ENCODE measurements around the gene AXL.

The AXL gene

DNA sequence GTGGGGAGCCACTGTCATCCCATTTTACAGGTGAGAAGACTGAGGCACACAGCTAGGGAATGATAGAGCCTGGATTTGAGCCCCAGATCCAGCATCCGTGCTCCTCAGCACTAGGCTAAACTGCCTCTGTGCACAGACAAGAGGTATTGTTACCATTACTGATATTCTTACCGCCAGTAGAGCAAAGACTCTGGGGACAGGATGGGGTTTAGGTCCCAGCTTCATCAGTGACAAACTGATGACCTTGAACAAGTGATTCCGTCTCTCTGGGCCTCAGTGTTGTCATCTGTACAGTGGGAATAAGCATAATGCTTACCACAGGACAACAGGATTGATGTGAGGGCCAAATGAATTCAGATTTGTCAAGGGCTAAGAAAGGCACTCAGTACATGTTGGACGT is 16.5 kb downstream of the AXL start:
- DNase-seq (ENCODE audit: low spot score): no peak

DNA sequence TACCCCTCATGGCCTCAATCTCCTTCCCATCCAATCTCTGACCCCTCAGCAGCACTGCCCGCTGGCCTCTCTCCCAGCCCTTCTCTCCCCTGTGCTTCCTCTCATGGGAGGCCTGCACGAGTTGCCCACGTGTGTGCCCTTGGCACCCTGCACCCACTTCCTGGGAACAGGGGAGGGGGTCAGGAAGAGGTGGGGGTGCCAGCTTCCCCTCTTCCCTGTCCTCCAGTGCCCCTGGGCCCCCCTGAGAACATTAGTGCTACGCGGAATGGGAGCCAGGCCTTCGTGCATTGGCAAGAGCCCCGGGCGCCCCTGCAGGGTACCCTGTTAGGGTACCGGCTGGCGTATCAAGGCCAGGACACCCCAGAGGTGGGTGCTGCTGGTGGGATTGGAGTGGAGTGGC is 19.2 kb downstream of the AXL start:
- DNase-seq (ENCODE audit: low spot score): no peak

DNA sequence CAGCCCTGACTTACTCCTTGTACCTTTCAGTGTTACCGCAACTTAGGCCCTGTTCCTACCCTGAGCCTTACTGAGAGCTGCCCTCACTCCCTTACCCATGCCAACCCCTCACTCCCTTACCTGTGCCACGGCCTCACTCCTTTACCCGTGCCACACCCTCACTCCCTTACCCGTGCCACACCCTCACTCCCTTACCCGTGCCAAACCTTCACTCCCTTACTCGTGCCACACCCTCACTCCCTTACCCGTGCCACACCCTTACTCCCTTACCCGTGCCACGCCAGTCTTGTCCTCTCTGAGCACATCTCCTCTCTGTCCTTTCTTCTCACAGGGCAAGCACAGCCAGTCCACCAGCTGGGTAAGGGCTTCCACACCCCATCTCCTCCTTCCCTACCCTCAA is 20.3 kb downstream of the AXL start:
- no peak for DNase-seq (ENCODE audit: low spot score)

DNA sequence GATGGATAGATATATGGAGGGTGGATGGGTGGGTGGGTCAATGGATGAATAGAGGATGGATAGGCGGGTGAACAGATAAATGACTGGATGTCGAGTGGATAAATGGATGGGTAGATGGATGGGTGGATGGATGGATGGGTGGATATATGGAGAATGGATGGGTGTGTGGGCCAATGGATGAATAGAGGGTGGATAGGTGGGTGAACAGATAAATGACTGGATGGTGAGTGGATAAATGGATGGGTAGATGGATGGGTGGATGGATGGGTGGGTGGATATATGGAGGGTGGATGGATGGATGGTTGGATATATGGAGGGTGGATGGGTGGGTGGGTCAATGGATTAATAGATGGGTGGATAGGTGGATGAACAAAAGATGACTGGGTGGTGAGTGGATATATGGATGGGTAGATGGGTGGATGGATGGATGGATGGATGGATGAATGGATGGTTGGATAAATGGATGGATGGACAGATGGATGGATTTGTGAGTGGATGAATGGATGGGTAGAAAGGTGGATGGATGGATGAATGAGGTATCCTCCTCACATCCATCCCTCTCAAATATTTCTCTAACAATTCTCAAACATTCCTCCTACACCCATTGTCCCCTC is 21.0 kb downstream of the AXL start:
- DNase-seq (ENCODE audit: low spot score): no peak

DNA sequence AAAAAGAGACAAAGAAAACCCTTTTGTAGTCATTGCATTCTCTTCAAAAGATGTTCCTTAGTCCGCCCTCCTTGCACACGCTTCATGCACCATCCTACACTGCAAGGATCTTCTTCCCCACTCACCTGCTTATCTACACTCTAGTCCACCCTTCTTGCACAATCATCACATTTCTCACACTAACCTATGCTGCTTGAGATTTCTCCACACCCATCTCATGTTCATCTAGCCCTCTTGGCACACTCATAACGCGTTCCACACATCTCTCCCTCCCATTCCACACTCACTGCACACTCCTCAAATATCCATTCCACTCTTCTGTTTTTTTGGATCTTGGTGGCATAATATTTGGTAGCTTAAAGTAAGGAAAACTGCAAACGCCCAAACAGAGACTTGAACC is 22.8 kb downstream of the AXL start:
- no peak for DNase-seq (ENCODE audit: low spot score)

DNA sequence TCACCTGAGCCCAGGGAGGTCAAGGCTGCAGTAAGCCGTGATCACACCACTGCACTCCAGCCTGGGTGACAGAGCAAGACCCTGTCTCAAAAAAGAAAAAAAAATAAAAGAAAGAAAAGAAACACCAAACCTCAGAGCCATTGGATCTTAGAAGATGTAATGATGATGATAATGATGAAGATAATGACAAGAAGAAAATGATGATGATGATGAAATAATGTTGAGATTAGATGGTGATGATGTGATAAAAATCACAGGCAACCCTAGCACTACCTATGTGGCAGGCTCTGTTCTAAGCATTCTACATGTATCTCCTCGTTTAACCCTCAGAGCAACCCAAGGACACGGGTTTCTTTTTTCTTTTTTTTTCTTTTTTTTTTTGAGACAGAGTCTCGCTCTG is 25.1 kb downstream of the AXL start:
- no peak for DNase-seq (ENCODE audit: low spot score)

DNA sequence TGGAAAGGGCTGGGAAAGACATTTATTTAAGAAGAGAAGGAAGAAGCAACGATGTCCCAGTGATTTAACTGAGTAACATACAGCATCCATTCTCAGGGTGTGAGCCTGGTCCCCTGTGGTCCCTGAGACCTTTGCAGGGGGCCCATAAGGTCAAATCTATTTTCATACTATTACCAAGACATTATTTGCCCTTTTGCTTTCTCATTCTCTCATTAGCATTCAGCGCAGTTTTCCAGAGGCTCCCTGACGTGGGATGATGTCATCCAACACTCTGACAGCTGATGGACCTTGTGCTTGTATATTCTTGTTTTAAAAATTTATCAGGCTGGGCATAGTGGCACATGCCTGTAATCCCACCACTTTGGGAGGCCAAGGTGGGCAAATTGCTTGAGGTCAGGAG is 26.8 kb downstream of the AXL start:
- DNase-seq (ENCODE audit: low spot score): no peak

DNA sequence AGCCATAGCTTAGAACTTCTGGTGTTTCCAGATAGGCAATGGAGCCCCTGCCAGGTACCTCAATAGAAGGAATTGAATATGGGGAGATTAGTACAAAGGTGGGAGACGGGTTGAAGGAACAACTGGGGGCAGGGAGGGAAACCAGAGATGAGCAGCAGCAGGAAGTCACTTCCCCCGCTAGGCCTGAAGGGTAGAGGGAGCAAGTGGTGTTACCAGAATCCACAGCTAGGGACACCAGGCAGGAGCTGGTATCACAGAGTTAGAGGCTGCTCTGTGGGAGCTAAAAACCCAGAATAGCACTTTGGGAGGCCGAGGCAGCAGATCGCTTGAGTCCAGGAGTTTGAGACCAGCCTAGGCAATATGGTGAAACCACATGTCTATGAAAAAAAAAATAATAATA is 29.9 kb downstream of the AXL start:
- no peak for DNase-seq (ENCODE audit: low spot score)

DNA sequence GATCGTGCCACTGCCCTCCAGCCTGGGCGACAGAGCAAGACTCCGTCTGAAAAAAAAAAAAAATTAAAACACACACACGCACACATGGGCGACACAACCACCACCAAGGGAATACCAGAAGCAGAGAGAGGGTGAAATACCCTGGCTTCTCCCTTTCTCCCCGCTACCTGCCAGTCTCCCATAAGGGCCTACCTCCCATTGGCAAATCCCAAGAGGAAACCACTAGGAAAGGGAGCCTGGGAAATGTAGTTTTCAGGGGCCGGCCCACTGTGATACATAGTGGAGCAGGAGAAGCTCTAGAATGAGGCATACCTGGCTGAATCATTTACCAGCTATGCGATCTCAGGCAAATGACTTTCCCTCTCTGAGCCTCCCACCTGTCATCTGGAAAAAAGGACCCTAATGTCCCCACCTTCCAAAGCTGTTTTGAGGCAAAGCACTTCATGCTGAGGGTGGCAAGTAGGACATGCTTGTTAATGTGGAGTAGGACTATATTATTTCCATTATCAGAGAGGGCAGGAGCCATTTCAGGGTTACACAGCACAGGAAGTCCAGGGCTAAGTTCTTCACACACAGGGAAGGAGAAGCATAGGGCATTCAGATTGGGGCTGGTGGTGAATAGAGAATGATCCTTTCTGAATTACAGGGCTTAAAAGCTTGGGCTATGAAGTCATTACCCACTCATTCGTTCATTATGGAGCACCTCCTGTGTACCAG is 30.8 kb downstream of the AXL start:
- DNase-seq (ENCODE audit: low spot score): no peak

DNA sequence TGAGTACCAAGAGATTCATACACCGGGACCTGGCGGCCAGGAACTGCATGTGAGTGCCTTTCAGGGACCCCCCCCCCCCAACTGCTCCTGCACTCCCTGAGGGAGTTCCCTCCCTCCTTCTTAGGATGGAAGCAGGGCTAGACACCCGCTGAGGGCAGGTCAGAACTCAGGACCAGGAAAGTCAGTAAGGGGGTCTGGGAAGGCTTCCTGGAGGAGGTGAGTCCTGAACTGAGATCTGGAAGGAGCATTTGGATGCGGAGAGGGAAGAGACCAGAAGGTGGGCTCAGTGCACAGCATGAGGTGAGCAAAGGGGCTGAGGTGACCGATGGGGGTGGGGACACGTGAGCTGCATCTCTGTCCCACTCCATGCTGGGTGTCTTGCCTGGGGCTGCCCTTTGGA is 34.6 kb downstream of the AXL start:
- DNase-seq (ENCODE audit: low spot score): no peak

DNA sequence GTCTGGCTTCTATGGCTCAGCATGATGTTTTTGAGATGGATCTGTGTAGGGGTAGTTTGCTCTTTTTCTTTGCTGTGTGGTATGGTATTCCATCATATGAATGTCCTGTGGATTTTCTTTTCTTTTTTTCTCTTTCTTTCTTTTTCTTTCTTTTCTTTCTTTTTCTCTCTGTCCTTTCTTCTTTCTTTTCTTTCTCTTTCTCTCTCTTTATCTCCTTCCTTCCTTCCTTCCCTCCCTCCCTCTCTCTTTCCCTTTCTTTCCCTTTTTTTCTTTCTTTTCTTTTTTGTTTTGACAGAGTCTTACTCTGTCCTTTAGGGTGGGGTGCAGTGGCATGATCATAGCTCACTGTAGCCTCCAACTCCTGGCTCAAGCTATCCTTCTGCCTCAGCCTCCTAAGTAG is 36.1 kb downstream of the AXL start:
- no peak for DNase-seq (ENCODE audit: low spot score)

DNA sequence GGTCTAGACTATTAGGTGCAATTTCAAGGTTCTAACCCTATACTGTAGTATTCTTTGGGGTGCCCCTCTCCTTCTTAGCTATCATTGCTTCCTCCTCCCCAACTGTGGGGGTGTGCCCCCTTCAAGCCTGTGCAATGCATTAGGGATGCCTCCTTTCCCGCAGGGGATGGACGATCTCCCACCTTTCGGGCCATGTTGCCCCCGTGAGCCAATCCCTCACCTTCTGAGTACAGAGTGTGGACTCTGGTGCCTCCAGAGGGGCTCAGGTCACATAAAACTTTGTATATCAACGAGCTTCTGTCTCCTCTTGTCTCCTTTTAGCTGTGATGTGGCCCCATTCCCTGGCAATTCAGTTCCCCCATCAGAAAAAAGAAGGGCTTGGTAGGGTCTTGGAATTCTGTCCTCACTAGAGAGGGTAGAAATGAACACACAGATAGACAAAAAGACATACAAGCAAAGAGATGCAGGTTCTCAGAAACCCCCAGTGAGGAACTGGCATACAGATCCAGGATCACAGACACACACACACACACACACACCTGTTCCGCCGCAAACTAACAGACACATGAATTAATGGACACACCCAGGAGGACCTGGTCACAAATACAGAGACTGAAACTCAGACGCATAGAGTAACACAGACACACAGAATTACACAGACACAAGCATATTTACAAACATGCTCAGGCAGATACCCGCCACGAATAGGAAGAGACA is 42.6 kb downstream of the AXL start:
- DNase-seq (ENCODE audit: low spot score): no peak

DNA sequence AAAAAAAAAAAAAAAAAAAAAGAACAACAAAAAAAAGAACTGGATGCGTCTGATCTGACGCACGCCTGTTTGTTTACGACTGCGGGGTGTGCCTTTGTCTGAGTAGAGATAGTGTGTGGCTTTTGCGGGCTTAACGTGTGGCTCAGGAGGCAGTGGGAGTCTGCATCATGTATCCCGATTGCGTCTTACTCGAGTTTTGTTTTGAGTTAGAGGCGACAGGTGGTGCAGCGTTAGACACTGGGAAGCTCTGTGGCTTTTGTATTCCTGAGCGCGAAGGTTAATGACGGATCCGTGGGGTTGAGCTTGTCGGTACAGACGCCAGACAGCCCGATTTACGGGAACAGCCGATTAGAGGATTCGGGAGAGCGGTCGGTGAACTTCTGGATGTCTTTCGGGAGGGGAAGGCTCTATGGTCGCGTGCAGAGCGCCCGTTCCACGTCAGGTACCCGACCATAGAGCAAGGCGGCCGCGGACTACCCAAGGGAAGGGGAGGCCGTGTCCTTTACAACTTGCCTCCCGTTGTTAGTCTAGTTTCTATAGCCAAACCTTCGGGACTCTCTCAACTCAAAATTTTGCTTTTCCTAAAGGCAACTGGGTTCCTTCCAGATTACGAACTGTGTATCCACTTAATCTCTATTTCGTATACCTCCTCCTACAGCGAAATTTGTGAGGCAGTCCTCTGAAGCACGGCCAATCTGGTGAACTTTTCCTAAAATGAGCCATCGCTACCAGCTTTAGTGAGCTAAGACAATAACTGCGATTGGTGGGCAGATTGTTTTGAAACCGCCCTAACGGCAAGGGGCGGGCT is 44.2 kb downstream of the AXL start:
- DNase-seq (ENCODE audit: low spot score): no peak

DNA sequence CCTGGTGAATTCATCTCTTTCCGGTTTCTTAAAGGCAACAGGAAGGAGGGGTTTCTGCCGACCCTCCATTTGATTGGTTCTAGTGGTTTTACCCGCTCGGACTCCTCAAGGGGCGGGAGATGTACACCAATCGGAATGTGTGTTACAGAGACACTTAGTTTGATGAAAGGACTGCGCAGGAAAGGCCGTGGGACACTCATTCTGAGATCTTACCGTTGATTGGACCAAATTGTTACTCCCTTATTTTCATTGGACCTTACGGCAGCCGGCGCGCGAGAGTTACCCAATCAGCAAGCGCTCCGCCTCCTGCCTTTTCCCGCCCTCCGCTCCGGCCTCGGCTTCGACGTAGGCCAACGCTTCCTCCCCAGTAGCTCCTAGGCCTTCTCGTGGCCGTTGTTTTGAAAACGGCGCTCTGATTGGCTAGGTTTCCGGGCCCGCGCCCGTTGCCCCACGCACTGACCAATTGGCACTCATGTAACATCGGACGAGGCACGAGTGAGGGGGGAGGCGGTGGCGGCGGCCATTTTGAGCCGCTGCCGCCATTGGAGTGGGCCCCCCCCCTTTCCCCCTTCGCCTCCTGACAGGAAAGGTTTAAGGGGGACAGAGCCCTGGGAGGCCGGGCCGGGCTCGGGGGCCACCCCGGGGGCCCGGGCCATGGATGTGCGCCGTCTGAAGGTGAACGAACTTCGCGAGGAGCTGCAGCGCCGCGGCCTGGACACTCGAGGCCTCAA is 45.0 kb downstream of the AXL start, which contains the start of gene HNRNPUL1:
TSS of gene HNRNPUL1 (plus strand) at position 523 of the 731 bp plus-strand sequence. CDS start at position 655, 132 bp downstream.
- DNase-seq (ENCODE audit: low spot score): peak; percentile 99

DNA sequence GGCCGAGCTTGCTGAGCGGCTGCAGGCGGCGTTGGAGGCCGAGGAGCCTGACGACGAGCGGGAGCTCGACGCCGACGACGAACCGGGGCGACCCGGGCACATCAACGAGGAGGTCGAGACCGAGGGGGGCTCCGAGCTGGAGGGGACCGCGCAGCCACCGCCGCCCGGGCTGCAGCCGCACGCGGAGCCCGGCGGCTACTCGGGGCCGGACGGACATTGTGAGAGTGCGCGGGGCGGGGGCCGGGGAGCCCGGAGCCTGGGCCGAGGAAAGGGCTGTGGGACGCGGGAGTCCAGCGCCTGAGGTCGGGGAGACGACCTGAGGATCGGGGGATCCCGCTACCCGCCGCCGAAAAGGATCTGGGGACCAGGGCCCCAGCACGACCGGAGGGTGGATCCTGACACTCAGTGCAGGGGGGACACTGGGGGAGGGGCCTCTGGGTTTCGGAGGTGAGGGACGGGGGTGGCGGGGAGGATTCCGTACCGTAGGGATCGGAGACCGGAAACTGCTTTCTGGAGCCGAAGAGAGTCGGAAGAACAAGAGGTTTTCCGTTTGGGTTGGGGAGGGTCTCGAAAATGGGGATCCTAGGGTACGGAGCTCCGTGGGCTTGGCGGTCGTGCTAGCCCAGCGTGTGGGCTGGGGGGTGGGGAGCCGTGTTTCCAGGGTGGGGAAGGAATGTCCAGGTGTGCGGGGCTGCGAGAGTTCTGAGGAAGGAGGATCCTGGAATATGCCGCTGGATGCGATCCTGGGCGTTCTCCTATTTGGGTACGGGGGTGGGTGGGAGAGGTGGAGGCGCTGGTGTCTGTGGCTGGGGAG is 45.8 kb downstream of the AXL start:
- DNase-seq (ENCODE audit: low spot score): peak; percentile 48

DNA sequence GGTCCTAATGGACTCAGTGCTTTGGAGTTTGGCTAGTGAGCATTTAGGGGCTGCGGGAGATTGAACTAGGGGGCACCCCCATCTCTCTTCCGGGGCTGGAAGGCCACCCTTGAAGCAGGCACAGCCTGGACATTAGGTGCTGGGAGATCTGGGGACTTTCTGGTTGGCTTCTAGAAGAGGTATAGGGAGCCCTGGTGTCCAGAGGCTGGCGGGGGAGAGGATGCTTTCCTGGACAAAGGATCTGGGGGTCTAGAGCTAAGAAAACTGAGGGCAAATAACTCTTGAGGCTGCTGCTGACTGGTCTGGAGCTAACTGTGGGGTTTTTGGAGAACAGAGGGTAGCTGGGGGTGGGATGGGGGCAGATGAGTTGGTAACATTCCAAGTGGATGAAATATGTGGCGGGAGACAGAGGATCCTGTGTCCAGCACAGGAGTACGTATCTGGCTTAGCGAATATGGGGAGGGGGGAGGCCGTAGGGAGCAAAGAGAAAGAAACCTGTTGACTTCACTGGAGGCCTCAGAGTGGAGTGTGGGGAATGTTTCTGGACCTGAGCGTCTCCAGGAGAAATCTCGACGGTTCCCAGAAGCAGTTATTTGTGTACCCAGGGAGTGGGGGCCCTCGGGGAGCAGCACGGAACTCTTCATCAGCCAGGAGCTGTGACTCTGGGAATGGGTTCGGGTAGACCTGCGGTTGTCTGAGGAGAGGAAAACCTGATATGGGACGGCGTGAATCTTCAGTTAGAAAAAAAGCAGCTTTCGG is 46.6 kb downstream of the AXL start:
- DNase-seq (ENCODE audit: low spot score): peak; percentile 52

DNA sequence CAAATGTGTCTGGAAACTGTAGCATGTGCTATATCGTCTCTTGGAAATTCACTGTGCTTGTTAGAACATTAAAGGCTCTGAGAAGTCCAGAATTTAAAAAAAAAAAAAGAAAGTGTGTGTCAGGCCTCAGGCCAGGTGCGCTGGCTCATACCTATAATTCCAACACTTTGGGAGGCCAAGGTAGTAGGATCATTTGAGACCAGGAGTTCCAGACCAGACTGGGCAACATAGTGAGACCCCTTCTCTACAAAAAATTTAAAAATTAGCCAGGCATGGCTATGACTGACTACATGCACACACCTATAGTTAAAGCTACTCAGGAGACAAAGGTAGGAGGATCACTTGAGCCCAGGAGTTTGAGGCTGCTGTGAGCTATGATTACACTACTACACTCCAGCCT is 50.0 kb downstream of the AXL start:
- DNase-seq (ENCODE audit: low spot score): no peak

DNA sequence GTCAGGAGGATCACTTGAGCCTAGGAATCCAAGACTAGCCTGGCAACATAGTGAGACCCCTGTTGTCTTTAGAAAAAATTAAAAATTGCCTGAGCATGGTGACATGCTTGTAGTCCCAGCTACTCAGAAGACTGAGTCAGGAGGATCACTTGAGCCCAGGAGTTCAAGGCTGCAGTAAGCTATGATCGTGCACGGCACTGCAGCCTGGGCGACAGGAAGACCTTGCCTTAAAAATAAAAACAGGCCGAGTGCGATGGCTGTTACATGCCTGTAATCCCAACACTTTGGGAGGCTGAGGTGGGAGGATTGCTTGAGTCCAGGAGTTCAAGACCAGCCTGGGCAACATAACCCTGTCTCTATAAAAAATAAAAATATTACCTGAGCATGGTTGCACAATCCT is 50.5 kb downstream of the AXL start:
- DNase-seq (ENCODE audit: low spot score): no peak

DNA sequence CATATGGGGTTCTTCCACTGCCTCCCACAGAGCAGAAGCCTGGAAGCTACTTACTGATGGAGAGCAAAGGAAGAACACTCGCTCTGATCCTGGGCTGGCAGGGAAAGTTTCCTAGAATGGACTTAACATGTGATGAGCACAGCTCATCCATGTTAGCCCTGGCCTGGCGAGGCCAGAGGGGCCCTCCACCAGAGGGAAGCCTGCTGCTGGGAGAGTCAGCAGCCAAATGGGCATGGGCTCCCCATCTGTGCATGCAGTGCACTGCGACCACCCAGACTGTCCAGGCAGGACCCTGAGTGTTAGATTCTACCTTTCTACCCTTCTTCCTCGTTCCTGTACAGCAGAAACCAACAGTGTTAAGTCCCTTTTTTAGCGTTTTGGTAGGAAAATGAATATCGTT is 54.1 kb downstream of the AXL start:
- no peak for DNase-seq (ENCODE audit: low spot score)

DNA sequence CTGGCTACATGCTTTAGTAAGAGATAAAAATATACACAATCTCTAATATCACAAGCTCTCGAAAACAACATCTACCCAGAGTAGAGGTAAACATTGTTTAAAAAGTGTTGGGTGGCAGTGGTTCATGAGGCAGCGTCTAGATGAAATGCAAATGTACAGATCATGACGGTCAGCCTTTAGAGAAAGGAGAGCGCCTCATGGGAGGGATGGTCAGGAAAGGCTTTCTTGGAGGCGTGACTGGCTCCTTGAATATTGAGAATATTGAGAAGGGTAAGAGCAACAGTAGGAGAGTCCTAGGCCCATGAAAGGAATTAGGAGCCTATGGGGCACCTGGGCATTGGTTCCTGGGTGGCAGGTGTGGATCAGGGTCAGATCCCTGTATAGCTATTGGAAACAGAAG is 55.8 kb downstream of the AXL start:
- no peak for DNase-seq (ENCODE audit: low spot score)

All from COLO829 (cell line).